GM18505 (cell line): Measurements from ENCODE around the gene OTX2.

ENCODE experiments used
- ATAC-seq: cut with Tn5 transposase; IDR thresholded peaks from one replicate; pipeline ENCODE4 v1.9.1; 2021; ENCODE audit not compliant: unreplicated experiment
- POLR2A ChIP-seq: IDR thresholded peaks from 4 replicates; pipeline ENCODE4 v1.6.1; 2011; ENCODE audit warnings: borderline replicate concordance; ENCODE audit not compliant: insufficient read depth, insufficient read length; ENCODE audit errors: extremely low read depth

OTX2 gene

DNA sequence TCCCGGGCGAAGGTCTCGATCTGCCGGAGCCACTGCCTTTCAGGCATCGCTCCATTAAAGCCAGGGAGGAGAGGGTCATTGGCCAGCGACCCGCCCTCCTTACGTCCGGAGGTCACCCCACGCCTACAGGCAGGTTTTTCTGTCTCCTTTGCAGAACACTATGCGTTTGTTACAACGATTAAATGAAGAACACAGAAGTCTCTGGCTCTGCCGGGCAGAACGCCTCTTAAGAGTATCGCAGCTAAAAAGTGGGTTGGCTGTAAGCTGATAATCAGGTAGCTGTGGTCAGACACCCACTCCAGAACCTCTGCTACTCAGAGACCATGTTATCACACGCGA is 15.0 kb downstream of the OTX2 start:
- ATAC-seq: no peak
- no peak for TF ChIP-seq POLR2A

DNA sequence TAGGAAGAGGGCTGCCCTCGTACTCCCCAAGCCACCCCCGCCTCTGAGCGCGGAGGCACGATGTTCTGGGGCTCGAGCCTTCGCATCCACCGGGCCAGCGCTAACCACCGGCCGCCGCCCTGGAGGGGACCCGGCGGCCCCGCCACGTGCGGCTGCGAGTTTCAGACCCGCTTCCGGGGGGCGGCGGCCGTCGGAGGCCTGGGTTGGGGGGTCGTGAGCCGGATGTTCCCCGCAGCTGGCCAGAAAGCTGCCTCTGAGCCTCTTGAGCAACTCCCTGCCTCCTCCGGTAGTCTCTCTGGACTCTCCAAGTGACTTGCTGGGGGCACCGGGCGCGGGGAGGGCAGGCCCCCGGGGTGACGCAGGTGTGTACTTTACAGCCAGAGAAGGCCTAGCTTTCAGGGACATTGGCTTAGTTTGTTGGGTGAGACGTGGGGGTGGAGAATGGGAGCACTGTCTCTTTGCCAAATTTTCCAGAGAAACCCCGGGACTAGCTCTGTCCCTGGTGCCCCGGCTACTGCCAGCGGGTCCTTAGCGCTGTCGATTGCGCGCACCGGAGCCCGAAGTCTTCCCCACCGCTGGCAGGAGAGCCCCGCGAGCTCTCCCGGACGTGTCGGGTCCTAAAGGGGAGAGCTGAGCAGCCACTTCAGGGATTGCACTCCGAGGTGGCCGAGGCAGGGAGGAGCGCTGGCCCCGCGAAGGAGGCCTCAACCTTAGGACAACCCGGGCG is 15.6 kb downstream of the OTX2 start:
- no peak for ATAC-seq
- TF ChIP-seq POLR2A: no peak

DNA sequence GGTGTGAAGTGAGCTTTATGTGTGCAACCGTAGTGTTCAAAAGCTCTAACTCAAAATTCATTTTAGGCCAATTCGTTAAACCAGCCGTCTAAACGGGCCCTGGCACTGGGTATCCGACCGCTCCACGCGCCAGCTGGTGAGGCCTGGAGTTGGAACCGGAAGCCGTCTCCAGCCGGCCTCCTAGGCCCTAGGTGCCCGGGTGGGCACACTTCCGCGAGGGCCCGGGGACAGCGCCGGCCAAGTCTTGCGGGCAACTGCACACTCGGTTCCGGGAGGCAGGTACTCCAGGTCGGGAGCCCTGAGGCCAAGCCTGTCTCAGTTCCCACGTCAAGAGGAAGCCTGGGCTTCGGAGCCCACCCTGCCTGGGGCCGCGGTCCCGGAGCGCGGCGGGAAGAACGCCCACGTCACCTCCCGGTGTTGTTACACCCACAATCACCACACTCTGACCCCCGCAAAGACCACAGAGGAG is 16.2 kb downstream of the OTX2 start:
- ATAC-seq: no peak
- no peak for TF ChIP-seq POLR2A

DNA sequence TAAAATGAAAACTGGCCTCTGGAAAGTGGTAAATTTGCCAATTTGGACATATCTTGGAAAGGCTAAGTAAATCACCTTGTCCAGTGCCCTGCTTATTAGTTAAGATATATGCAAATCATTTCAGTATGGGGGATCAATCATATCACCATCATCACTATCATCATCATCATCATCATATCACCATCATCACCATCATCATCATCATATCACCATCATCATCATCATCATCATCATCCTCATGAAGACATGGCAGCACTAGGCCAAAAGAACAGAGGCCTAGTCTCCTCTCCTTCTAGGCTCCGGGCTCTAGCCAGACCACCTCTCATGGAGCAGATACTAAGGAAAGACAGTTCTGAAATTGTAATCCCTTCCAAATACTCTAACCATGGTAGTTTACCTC is 20.3 kb downstream of the OTX2 start:
- no peak for ATAC-seq

DNA sequence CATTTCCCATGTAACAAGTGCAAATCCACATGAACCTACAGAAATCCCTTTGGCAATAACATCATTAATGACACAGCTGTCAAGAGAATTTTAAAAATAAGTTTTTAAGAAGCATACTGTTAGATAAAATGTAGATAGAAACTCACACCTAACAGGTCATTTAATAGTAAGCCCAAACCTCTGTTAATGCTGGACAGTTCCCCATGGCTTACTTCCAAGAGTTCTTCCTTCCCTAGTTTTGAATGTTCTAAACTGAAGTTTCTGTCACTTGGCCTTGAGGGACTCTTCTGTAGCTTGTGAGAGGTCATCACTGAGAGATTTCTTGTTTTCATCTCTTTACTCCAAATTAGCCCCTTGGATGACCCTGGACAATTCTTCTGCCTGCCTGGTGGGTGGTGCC is 22.7 kb downstream of the OTX2 start:
- TF ChIP-seq POLR2A: no peak
- no peak for ATAC-seq

More for the DNA sequence above, 20.3 kb downstream of the OTX2 start:
- no peak for TF ChIP-seq POLR2A

DNA sequence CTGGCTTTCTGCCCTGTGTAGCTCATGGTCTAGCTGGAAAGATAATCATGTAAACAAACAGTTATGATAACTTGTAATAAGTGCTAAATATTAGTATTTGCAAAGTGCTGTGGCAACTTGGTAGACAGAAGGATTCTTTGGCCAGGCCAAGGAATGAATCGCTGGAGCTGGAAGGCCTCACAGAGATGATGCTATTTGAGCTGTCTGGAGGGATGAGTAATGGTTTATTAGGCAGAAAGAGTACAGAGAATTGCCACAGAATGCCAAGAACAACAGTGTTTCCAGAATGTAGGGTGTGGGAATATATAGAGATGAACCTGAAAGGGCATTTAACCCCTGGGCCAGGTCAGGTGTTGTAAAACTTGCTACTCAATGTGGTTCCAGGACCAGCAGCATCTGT is 27.6 kb downstream of the OTX2 start:
- TF ChIP-seq POLR2A: no peak
- no peak for ATAC-seq

DNA sequence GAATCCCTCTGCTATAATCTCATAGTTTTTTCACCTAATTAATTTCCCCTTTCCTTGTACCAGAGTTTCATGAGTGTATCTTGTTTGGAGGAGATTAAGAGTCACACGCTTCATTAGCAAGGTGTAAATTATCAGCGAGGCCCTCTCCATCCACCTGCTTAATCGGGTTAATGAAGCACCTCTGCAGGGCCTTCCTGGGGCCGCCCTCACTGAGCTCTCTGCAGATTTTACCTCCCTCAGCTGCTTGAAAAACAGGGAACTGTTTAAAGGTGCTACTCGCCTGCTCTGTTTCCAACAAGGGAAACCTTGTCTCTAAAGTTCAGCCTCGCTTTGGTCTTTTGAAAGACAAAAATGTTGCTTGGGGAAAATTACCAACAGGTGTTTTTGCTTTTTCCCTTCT is 35.8 kb downstream of the OTX2 start:
- TF ChIP-seq POLR2A: no peak
- no peak for ATAC-seq

DNA sequence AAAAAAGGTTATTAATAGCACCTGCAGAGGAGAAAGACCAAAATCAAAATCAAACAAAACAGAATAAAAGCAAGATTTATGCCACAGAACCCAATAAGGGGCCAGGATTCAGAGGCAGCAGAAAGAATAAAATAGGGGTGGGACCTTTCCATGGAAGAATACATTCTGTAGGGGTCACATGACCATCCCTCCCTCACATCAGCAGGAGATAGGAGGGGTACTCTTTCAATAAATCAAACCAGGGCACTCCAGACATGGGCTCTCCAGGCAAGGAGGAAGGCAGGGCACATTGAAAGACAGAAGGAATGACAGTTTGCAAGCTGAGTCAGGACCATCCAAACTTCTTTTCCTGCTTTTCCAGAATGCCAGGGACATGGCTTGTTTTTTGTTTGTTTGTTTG is 39.8 kb downstream of the OTX2 start:
- TF ChIP-seq POLR2A: no peak
- ATAC-seq: no peak

DNA sequence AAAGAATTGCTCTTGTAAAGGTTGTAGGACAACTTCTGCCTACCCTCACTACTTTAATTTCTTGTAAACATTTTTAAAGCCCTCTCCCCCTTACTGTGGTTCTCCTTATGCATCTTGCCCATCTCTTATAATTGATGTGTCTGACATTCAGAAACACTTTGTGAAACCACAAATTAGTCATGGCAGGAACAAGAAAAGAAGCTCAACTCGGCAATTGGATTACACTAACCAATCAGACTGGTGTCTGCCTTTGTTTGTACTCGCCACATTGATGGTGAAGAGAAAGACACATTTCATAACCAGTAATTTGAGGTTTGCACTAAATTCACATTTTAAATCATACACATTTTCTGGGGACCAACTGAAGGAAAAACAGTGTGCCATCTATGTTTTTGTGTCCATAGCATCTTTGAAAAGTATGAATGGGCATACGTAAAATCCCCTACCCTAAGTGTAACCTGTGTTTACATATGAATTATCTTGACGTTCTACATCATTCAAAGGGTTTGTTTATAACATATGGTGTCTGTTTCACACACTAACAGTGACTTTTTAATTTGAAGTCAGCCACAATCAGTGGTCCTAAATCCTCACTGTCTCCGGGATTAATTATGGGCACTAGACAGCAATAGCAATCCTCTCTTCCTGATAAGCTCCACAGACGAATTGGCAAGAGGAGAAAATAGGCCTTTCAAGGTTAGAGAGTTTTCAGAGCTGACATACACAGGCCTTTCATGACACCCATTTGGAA is 49.9 kb downstream of the OTX2 start:
- ATAC-seq: no peak
- TF ChIP-seq POLR2A: no peak

DNA sequence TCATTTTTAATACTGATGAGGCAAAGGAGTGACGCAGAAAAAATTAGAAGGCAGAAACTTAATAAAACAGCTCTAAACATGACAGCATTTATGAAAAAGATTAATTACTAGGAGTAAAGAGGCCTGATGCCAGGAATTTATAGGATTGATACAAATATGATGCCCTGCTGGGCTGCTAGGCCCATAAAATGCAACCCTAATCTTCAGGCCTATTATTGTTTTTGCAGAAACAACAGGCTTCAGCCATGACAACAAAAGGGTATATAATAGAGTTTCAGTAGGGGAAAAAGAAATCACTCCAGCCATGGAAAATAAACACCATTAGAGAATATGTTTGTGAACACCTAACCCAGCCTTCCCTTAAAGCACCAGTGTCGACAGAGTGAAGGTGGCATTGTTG is 50.6 kb downstream of the OTX2 start:
- no peak for ATAC-seq
- no peak for TF ChIP-seq POLR2A

DNA sequence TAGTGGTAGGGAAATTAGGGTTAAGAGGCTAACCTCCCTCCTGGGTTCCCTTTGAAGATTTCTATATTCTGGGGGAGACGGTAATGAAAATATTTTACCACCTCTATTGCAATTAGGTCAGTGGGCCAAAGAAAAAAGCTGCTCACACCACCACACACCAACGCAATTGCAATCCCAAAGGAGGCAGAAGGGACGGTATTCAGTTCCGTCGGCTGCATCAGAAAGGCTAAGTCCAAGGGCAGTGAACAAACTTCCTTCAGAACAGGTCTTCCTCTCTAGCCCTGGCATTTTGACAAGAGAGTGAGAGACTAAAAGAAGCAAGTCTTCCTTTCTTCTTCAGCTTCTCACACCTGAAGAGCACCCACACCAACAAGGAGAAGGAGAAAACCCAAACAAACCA is 51.2 kb downstream of the OTX2 start:
- TF ChIP-seq POLR2A: no peak
- ATAC-seq: no peak

DNA sequence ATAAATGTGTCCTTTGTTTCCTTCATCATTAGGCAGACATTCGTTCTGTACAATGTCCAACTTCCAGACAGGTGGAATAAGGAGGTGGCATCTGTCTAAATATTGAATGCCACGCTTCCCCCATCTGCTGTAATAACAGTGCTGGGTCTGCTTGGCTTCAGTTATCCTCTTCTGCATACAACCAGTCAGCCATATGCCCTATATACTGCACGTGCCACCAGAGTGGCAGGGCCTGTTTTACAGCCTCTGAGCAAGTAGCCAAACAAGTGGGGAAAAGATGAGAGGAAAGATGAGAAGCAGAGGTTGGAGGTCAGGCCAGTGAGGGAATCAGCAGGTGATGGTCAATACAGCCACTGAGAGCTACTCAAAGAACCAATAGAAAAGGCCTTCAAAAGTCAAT is 55.4 kb downstream of the OTX2 start:
- TF ChIP-seq POLR2A: no peak
- ATAC-seq: no peak

DNA sequence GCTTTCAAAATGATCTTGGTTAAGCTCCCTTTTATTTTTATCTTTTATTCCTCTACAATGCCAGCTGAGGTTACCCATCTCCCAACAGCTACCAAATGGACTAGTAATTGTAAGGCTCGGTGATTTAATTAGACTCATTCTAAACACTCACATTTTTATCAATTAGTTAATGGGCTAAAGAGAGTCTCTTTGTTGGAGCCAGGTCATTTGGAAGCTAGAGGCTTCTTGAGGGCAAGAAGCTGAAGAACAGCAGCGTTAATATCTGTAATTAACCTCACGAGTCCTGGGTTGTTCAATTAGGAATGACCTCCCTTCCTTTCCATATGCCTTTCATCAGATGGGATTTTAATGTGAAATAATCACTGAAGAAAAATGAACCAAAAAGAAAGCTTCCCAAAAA is 56.9 kb downstream of the OTX2 start:
- TF ChIP-seq POLR2A: no peak
- ATAC-seq: no peak

DNA sequence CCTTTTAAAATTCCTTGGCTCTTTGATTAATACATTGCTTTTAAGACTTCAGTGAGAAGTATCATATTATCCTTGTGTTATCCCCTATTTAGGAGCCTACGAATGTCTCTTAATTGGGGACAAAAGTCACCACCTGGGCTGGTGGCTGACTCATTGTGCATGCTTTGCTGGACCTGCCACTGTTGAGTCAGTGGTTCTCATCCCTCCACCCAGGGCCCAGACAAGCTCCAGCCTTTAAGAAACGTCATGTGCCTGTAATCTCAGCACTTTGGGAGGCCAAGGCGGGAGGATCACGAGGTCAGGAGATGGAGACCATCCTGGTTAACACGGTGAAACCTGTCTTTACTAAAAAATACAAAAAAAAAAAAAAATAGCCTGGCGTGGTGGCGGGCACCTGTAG is 57.9 kb downstream of the OTX2 start:
- ATAC-seq: no peak
- no peak for TF ChIP-seq POLR2A
